Pancreas (tissue), 10 donors: ENCODE results near the gene KHNYN. TPM values are rescaled to one million over a fixed set of nuclear protein-coding genes. Genes with fewer than 3 reads are reported as not detected.

Experiments
- ATAC-seq, 4 donors: fragments of 200-7000 bp; cut with Tn5 transposase; one replicate each; pipeline versions ENCODE4 v1.8.0 to v1.9.1; 2020; ENCODE audit warnings: mild to moderate bottlenecking in 4 of 4, moderate library complexity in 4 of 4
- DNase-seq, 6 donors: peaks; one replicate each; pipeline ENCODE4 v3.0.0-alpha.2; 2020
- FAIRE-seq: peaks from 2 replicates; lab custom pipeline; 2012; peaks lifted over from hg19 to GRCh38; lab: Jason Lieb, UNC
- H3K27ac ChIP-seq, 4 donors: fragments of 200-600 bp; sonication (generic); 1 replicate in 3 of 4; 2 replicates in 1 of 4; pipeline versions ENCODE4 v1.5.0 to v1.8.0; 2020
- H3K27me3 ChIP-seq, 4 donors: fragments of 200-600 bp; one replicate each; pipeline ENCODE4 v1.8.0; 2021
- H3K36me3 ChIP-seq, 3 donors: fragments of 200-600 bp; sonication (generic) in 1 of 3; one replicate each; pipeline versions ENCODE4 v1.5.0 to v1.8.0; 2020 to 2021
- H3K4me1 ChIP-seq, 3 donors: fragments of 200-600 bp; one replicate each; pipeline ENCODE4 v1.8.0; 2021
- H3K4me3 ChIP-seq, 4 donors: fragments of 200-600 bp; sonication (generic) in 2 of 4; one replicate each; pipeline versions ENCODE4 v1.5.0 to v1.8.0; 2020 to 2021
- H3K9me3 ChIP-seq, 4 donors: fragments of 200-600 bp; one replicate each; pipeline ENCODE4 v1.8.0; 2021
- WGBS, 2 donors: extraction: QIAGEN DNeasy Blood & Tissue Kit; methylation state at CpG; one replicate each; pipeline ENCODE4 v1.1.7; 2013; 5-methylcytosine and 5-hydroxymethylcytosine counted together
- intact Hi-C, 3 donors: fragments of 100-400 bp; cut with DNase I; formaldehyde crosslinking; loops; one replicate each; pipeline versions ENCODE4 v1.11.1 to v1.14.2; 2022
- polyA plus RNA-seq, 2 donors: library from polyadenylated mRNA; stranded (reverse); fragments of 200-250 nt; gene quantifications; one replicate each; pipeline ENCODE4 v1.2.3, GENCODE V29; 2013
- total RNA-seq, 6 donors: library from RNA; stranded (reverse); fragmentation: NEBNext Ultra II Directional in 4 of 6; extraction: Animal tissue kit (Norgen Biotek cat#: 25700) in 4 of 6; gene quantifications; one replicate each; pipeline versions ENCODE4 v1.2.1 to v1.2.4, GENCODE V29; 2021 to 2023
- TF ChIP-seq, protein P1 (sequence below), 4 donors: fragments of 200-600 bp; sonication (generic) in 3 of 4; IDR thresholded peaks; one replicate each; pipeline versions ENCODE4 v1.5.0 to v1.8.0; 2021; ENCODE audit warnings: antibody characterized with exemption in 4 of 4
- donor health status: healthy with polysubstance abuse.
- donor health status: DM: no; HTN: no; CAD: no; lungs with moderate emphysema.
- donor health status: DM: no; HTN: no; CAD: no.
- donor health status: control.
- donor health status: control.
- donor health status: Bipolar disorder and iron deficiency.
- donor health status: DM: yes; HTN: yes; CAD: no.
- donor health status: DM: no; HTN: no; CAD: no.
- donor health status: DM: no; HTN: no; CAD: no.
- donor health status: DM: yes; HTN: yes; CAD: no.

The KHNYN gene
- total and polyA plus RNA-seq, 8 donors: 21.8 to 42.9 (median 26.8) TPM

DNA sequence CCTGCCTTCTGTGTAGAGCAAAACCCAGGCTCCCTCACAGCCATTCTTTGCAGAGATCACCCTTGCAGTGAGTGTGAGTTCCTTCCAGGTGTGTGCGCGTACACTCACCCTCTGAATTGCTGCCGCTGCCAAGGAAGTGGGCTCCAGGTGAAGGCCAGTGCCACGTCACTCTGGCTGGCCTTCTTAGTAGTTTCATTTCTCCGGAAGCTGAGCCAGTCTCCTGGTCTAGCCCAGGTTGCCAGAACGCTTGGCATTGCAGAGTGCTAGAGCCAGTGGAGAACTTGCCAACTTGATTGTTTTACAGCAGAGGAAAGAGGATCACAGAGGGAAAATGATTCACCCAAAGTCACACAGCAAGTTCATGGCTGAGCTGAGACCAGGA lies 11.3 kb upstream of the KHNYN start:
- Histone ChIP-seq H3K9me3 (no peaks in the 10 kb centered on the region), H3K27me3 (no peaks in the 10 kb centered on the region), H3K4me3 (no peak overlapping the region), H3K36me3 (no peaks in the 10 kb centered on the region), H3K27ac (peak overlapping the region; percentile 37 to 90 (median 64)), H3K4me1 (peaks cover 10 to 16% (median 13%) of the 10 kb centered on the region in 3 donors)
- ATAC-seq: peak; percentile 95 to 97 (median 96)
- peak; percentile 77 to 94 (median 92) for DNase-seq
- no peak for FAIRE-seq
- 8 to 11% methylated on average over 6 of the region's 6 CpGs for WGBS, 2 donors
- intact Hi-C loops: no loop called here
- TF ChIP-seq, protein P1, sequence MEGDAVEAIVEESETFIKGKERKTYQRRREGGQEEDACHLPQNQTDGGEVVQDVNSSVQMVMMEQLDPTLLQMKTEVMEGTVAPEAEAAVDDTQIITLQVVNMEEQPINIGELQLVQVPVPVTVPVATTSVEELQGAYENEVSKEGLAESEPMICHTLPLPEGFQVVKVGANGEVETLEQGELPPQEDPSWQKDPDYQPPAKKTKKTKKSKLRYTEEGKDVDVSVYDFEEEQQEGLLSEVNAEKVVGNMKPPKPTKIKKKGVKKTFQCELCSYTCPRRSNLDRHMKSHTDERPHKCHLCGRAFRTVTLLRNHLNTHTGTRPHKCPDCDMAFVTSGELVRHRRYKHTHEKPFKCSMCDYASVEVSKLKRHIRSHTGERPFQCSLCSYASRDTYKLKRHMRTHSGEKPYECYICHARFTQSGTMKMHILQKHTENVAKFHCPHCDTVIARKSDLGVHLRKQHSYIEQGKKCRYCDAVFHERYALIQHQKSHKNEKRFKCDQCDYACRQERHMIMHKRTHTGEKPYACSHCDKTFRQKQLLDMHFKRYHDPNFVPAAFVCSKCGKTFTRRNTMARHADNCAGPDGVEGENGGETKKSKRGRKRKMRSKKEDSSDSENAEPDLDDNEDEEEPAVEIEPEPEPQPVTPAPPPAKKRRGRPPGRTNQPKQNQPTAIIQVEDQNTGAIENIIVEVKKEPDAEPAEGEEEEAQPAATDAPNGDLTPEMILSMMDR (IDR thresholded peaks at IDR 0.05): no peak

DNA sequence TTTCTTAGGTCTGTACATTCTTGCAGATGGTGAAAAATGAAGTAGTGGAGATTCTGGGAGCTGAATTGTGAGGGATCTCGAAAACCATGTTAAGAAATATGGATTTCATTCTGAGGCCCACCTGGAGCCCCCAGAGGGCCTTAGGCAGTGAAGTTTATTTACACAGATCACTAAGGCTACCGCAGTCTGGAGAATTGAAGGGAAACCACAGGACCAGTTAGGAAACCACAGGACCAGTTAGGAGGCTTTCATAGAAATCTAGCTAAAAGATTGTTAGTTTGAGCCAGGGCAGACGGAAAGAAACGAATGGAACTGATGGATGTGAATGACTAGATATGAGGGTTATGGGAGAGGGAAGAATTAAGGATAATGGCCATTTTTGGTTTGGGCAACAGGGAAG lies 7.5 kb upstream of the KHNYN start:
- intact Hi-C loops: no loop called here
- H3K4me3 ChIP-seq: no peak overlapping the region
- TF ChIP-seq, protein P1 (IDR thresholded peaks at IDR 0.05): no peak
- ATAC-seq: no peak
- WGBS, 2 donors: 87 to 89% methylated on average over 4 of the region's 4 CpGs
- H3K9me3 ChIP-seq: no peaks in the 10 kb centered on the region
- H3K4me1 ChIP-seq: peaks cover 21 to 37% (median 34%) of the 10 kb centered on the region in 3 donors
- no peaks in the 10 kb centered on the region for H3K36me3 ChIP-seq
- no peak for DNase-seq
- no peak for FAIRE-seq
- no peak overlapping the region for H3K27ac ChIP-seq
- H3K27me3 ChIP-seq: no peaks in the 10 kb centered on the region

DNA sequence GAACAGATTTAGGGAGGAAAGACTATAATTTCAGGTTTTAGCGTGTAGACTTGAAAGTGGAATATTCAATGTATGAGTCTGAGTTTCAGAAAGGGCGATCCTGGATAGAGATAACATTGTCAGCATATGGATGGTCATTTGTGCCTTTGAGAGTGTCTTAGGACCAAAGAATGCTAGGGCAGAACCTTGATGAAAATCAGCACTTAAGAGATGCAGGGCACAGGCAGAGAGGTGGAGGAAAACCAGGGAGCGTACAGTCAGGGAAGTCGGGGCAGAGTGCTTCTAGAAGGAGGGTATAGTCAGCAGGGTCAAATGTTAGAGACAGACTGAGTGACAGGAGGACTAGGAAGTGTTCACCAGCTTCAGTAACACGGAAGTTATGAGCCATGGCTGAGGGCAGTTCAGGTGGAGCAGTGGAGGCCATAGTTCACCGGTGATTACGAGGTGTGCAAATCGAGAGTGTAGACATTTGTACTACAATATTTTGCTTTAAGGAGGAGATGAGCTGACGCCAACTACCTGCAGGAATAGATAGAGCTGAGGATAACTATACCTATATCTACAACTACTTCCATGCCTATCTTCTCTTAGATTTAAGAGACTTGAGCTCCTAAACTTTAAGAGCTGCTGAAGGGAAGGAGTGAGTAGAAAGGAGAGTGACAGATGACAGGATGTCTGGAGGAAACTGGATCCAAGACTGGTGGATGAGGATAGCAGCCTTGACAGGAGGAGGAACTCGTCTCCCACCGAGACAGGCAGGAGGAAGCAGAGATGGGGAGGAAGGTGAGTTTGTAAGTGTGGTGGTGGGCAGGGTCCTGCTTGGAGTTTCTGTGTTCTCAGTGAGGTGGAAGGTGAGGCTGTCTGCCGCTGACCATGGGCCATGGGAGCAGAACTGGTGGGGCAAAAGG lies 6.8 kb upstream of the KHNYN start:
- DNase-seq: no peak
- peaks cover 21 to 35% (median 35%) of the 10 kb centered on the region in 3 donors for H3K4me1 ChIP-seq
- ATAC-seq: no peak

DNA sequence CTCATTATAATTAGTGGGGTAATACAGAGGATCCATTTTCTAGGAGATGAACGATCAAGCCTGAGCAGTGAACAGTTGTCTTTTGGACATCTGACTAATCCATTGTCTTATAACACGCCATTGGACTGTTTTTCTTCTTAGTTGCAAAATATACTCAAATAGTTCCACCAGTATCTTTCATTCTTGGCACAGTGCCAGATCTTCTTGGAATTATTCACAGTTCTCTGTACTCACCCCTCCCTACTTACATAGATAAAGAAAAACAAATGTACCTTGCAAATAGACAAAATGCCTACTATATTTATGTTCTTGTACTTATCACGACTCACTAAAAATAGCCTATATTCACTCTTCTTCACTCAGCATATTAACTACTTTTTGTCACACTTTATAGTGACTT lies 4.0 kb upstream of the KHNYN start:
- no peak for FAIRE-seq
- 13 to 15% methylated on average over 3 of the region's 3 CpGs for WGBS, 2 donors

More for the DNA sequence above, 6.8 kb upstream of the KHNYN start:
- TF ChIP-seq, protein P1 (IDR thresholded peaks at IDR 0.05): no peak
- FAIRE-seq: no peak
- Histone ChIP-seq H3K9me3 (no peaks in the 10 kb centered on the region), H3K4me3 (no peak overlapping the region), H3K27ac (no peak overlapping the region), H3K36me3 (no peaks in the 10 kb centered on the region), H3K27me3 (no peaks in the 10 kb centered on the region)
- intact Hi-C loops: no loop called here
- WGBS, 2 donors: 85 to 86% methylated on average over 12 of the region's 12 CpGs

More for the DNA sequence above, 4.0 kb upstream of the KHNYN start:
- no peak for DNase-seq
- Histone ChIP-seq H3K9me3 (no peaks in the 10 kb centered on the region), H3K4me1 (peaks cover 11 to 37% (median 32%) of the 10 kb centered on the region in 3 donors), H3K4me3 (no peak overlapping the region), H3K27me3 (no peaks in the 10 kb centered on the region), H3K27ac (peak overlapping the region in 2 of 4 donors; percentile 51 to 53), H3K36me3 (no peaks in the 10 kb centered on the region)
- TF ChIP-seq, protein P1 (IDR thresholded peaks at IDR 0.05): no peak
- peak in 1 of 4 donors; percentile 2 for ATAC-seq
- intact Hi-C loops: no loop called here
